Measurements from ENCODE around the gene NEO1.

GRCh38 chr15:73139041-73139743 lies 86.9 kb downstream of the NEO1 start:
- TF ChIP-seq CHD2 (IDR thresholded peaks at IDR 0.05; ENCODE audit: low read length, partially characterized antibody) (no peak), CTCF (IDR thresholded peaks at IDR 0.05) (no peak), YY1 (IDR thresholded peaks at IDR 0.05; ENCODE audit: low read depth) (no peak), REST (IDR thresholded peaks at IDR 0.05; ENCODE audit: low read depth, low read length) (no peak), RAD21 (IDR thresholded peaks at IDR 0.05; ENCODE audit: low read length) (no peak), GATA2 (CRISPR knock-in tag; IDR thresholded peaks at IDR 0.05) (peak; percentile 18; the same call in 1 of the 2 replicates), FOXJ3 (CRISPR knock-in tag; IDR thresholded peaks at IDR 0.05) (no peak), MAX (IDR thresholded peaks at IDR 0.05; ENCODE audit: low read depth) (no peak), TEAD4 (IDR thresholded peaks at IDR 0.05; ENCODE audit: borderline replicate concordance, insufficient read depth) (no peak), POLR2AphosphoS5 (IDR thresholded peaks at IDR 0.05; ENCODE audit: low read depth, low read length) (no peak), RFX5 (IDR thresholded peaks at IDR 0.05; ENCODE audit: low read length) (no peak), FOXM1 (IDR thresholded peaks at IDR 0.05; ENCODE audit: low read depth) (no peak)
